ENCODE data around the gene LYRM9. TPM values are rescaled to one million over a fixed set of nuclear protein-coding genes. Genes with fewer than 3 reads are reported as not detected.

LYRM9 gene
- total and polyA plus RNA-seq, 9 of the 15 experiments (the other 6 are each of a cell fraction or from before 2014, with no cell fraction given) = 0.98 to 4.7 (median 1.8) TPM

GRCh38 chr17:27907976-27908558, 14.9 kb upstream of the LYRM9 start (continued):
- TF ChIP-seq CREB3L1 (IDR thresholded peaks at IDR 0.05; ENCODE audit: borderline replicate concordance, low read depth) (peak; percentile 43; the same call in 1 of the 2 replicates), TEAD1 (CRISPR knock-in tag; IDR thresholded peaks at IDR 0.05) (peak in 1 of 2 experiments; percentile 97; a peak in 2 of 4 replicates), ZNF778 (CRISPR knock-in tag; IDR thresholded peaks at IDR 0.05) (no peak), RFX5 (IDR thresholded peaks at IDR 0.05; ENCODE audit: low read depth, low read length) (no peak), ZNF384 (IDR thresholded peaks at IDR 0.05; ENCODE audit: low read depth, low read length) (no peak), ZFP30 (CRISPR knock-in tag; IDR thresholded peaks at IDR 0.05; ENCODE audit: borderline replicate concordance) (no peak; the same call in 1 of the 2 replicates), RBM15 (IDR thresholded peaks at IDR 0.05; ENCODE audit: insufficient read depth, low read length) (no peak), KLF16 (IDR thresholded peaks at IDR 0.05) (no peak), NR0B1 (IDR thresholded peaks at IDR 0.05; ENCODE audit: partially characterized antibody) (no peak), ELK3 (CRISPR knock-in tag; IDR thresholded peaks at IDR 0.05) (peak; percentile 82), ELF2 (CRISPR knock-in tag; IDR thresholded peaks at IDR 0.05) (peak; percentile 49; the same call in 1 of the 2 replicates), GTF3C2 (IDR thresholded peaks at IDR 0.05; ENCODE audit: borderline replicate concordance, extremely low read depth, insufficient read length) (no peak)

Measured in K562 (cell line).